ENCODE results near the gene PI16.
"Not testable (repeated sequence)": the region's sequence is repeated elsewhere in the genome, so short reads cannot be mapped to it uniquely, and the experiment has no call there.

PI16 gene

GRCh38 chr6:36928547-36928918 is 26.0 kb upstream of the PI16 start:
- H3K4me3 ChIP-seq (ENCODE audit: low read depth, low read length) = no peak overlapping the region

GRCh38 chr6:36929152-36929551 is 25.4 kb upstream of the PI16 start:
- no peak overlapping the region for H3K4me3 ChIP-seq (ENCODE audit: low read depth, low read length)

GRCh38 chr6:36929607-36930006 is 24.9 kb upstream of the PI16 start:
- no peak overlapping the region for H3K4me3 ChIP-seq (ENCODE audit: low read depth, low read length)

- no peak overlapping the region for H3K4me3 ChIP-seq (ENCODE audit: low read depth, low read length)
Observed at GRCh38 chr6:36930483-36930882, 24.1 kb upstream of the PI16 start.

- H3K4me3 ChIP-seq (ENCODE audit: low read depth, low read length) = no peak overlapping the region
Observed at GRCh38 chr6:36933102-36933501, 21.4 kb upstream of the PI16 start.

- H3K4me3 ChIP-seq (ENCODE audit: low read depth, low read length) = no peak overlapping the region
Observed at GRCh38 chr6:36933519-36933918, 21.0 kb upstream of the PI16 start.

- H3K4me3 ChIP-seq (ENCODE audit: low read depth, low read length) = no peak overlapping the region
Observed at GRCh38 chr6:36934901-36935300, 19.6 kb upstream of the PI16 start.

- no peak overlapping the region for H3K4me3 ChIP-seq (ENCODE audit: low read depth, low read length)
Observed at GRCh38 chr6:36936824-36937223, 17.7 kb upstream of the PI16 start.

- H3K4me3 ChIP-seq (ENCODE audit: low read depth, low read length) = no peak overlapping the region
Observed at GRCh38 chr6:36937896-36938295, 16.6 kb upstream of the PI16 start.

- no peak overlapping the region for H3K4me3 ChIP-seq (ENCODE audit: low read depth, low read length)
Observed at GRCh38 chr6:36938536-36938935, 16.0 kb upstream of the PI16 start.

- H3K4me3 ChIP-seq (ENCODE audit: low read depth, low read length) = not testable (repeated sequence)
Observed at GRCh38 chr6:36939005-36939404, 15.5 kb upstream of the PI16 start.

GRCh38 chr6:36940027-36940426 is 14.5 kb upstream of the PI16 start:
- H3K4me3 ChIP-seq (ENCODE audit: low read depth, low read length) = no peak overlapping the region

GRCh38 chr6:36941561-36941960 is 13.0 kb upstream of the PI16 start:
- not testable (repeated sequence) for H3K4me3 ChIP-seq (ENCODE audit: low read depth, low read length)

GRCh38 chr6:36942329-36942728 is 12.2 kb upstream of the PI16 start:
- not testable (repeated sequence) for H3K4me3 ChIP-seq (ENCODE audit: low read depth, low read length)

- H3K4me3 ChIP-seq (ENCODE audit: low read depth, low read length) = no peak overlapping the region
Observed at GRCh38 chr6:36944650-36945049, 9.9 kb upstream of the PI16 start.

- no peak overlapping the region for H3K4me3 ChIP-seq (ENCODE audit: low read depth, low read length)
Observed at GRCh38 chr6:36945301-36945700, 9.2 kb upstream of the PI16 start.

GRCh38 chr6:36946526-36946925 is 8.0 kb upstream of the PI16 start:
- no peak overlapping the region for H3K4me3 ChIP-seq (ENCODE audit: low read depth, low read length)

GRCh38 chr6:36947570-36948351 is 6.8 kb upstream of the PI16 start:
- H3K4me3 ChIP-seq (ENCODE audit: low read depth, low read length) = no peak overlapping the region

- H3K4me3 ChIP-seq (ENCODE audit: low read depth, low read length) = not testable (repeated sequence)
Observed at GRCh38 chr6:36949076-36949475, 5.5 kb upstream of the PI16 start.

- H3K4me3 ChIP-seq (ENCODE audit: low read depth, low read length) = no peak overlapping the region
Observed at GRCh38 chr6:36949636-36950035, 4.9 kb upstream of the PI16 start.

GRCh38 chr6:36953931-36954261 is 642 bp upstream of the PI16 start:
- H3K4me3 ChIP-seq (ENCODE audit: low read depth, low read length) = no peak overlapping the region

GRCh38 chr6:36955136-36955535 is 598 bp downstream of the PI16 start:
- H3K4me3 ChIP-seq (ENCODE audit: low read depth, low read length) = no peak overlapping the region

- H3K4me3 ChIP-seq (ENCODE audit: low read depth, low read length) = no peak overlapping the region
Observed at GRCh38 chr6:36955671-36956445, 1.3 kb downstream of the PI16 start.
